Right lobe of liver (tissue), 4 donors: ENCODE measurements around the gene ALK.

Source experiments
- CTCF ChIP-seq, 4 donors: fragments of 200-600 bp in 3 of 4; fragments of 450-650 bp in 1 of 4; IDR thresholded peaks; one replicate each; pipeline versions ENCODE4 v1.5.1 to v1.8.0; 2016 to 2022; ENCODE audit warnings: antibody characterized with exemption in 4 of 4, mild to moderate bottlenecking in 2 of 4
- POLR2A ChIP-seq: fragments of 450-650 bp; IDR thresholded peaks from one replicate; pipeline ENCODE4 v1.6.1; 2017; ENCODE audit warnings: antibody characterized with exemption, mild to moderate bottlenecking
- donor health status: DM: no; HTN: no; CAD: no.
- donor health status: DM: no; HTN: no; CAD: no.
- donor health status: DM: no; HTN: yes; CAD: no.

DNA sequence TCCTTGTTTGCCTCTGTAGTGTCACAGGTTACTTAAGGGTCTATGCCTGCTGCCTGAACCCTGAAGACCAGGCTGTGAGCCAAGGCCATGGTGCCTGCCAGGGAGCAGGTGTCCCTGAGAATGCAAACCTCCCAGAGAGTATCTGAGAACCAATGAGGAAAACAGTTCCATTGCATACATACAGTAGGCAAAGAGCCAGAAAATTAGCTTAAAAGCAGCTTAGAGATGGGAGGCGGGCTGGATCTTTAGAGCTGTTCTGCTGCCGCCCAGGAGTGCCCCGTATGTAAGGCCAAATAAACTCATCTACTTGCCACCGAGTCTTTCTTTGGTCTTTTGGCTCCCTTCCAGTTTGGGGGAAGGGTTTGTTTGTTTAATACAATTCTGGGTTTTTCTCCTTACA lies 478.2 kb downstream of the ALK start:
- TF ChIP-seq CTCF (IDR thresholded peaks at IDR 0.05) (no peak), POLR2A (no peak)
